NCI-H2029 treated with DMSO at 0.1 percent for 48 hours (cell line): ENCODE measurements around the gene HIVEP2.

Experiments
- DNase-seq: peaks from one replicate; lab custom pipeline; 2025; lab: John Stamatoyannopoulos, UW

HIVEP2 gene

DNA sequence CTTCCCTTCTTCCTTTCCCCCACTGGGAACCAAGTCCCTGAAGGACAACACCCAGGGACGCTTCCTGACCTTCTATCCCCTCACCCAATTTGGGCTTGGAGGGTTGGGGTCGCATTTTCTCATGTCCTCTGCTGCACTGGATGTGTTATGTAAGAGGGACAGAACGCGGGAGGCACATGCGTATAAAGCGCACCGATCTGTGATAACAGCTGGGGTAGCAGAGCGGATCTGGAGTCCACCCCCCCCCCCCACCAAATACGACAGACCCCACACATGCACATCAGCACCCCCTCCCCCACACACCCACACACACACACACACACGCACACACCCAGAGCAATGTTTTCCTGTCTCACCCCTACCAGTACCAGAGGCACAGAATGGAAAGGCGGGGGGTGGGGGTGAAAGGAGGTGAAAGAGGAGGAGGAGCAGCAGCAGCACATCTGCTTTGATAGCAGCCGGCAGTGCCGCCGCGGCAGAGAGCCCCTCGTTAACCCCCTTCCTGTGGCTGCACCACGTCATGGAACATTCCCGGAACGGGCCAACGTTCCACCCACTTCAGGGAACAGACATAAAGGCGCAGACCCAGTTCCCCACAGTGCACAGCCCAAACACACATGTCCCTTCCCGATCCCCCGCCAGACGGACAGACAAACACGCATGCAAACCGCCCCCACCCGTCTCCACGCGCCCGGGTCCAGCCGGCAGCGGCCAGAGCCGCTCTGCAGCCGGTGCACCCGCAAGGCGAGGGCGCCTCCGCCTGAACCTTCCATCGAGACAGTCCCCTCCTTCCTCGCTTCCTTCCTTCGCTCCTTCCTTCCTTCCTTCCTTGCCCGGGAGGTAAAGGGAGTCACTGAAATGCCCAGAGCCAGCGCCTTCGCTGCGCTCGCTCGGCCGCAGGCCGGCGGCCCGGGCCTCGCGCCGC is 590 bp downstream of the HIVEP2 start:
- no peak for DNase-seq

GRCh38 chr6:142943711-142944123 is 1.3 kb downstream of the HIVEP2 start:
- no peak for DNase-seq

DNA sequence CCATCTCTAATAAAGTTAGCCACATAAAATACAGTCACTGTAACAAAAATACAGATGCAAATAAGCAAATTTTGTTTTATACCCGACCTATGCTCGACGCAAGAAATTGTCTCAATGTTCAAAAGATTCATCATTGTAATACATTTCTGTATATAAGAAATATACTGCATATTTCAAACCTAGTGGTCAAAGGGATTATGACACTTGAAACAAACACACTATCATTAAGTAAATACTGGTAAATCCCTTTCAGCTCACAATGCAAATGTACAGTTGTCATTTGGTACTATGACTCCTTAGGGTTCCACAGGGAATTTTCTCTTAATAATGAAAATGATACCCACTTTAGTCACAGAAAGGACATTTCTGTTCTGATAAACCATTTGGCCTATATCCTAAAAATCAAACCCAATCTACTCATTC is 2.2 kb downstream of the HIVEP2 start:
- no peak for DNase-seq

- no peak for DNase-seq
These were observed 2.7 kb downstream of the HIVEP2 start for GRCh38 chr6:142942238-142942637.

DNA sequence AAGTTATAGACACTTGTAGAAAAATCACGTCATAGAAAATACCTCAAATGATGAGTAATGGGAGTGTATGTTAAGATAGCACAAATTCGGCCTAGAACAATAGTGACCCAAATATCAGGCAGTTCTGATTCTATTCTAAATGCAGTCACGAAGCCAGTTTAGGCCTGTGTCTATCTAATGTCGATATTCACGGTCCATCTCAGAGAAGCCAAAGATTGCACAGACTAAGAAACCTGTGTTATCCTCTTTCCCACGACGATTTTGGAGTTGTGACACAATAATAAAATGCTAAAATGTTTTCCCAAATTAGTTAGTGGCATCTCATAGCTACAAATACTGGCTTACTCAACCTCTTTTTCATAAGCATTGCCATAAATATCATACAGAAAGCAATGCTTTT is 4.0 kb downstream of the HIVEP2 start:
- DNase-seq: no peak

DNA sequence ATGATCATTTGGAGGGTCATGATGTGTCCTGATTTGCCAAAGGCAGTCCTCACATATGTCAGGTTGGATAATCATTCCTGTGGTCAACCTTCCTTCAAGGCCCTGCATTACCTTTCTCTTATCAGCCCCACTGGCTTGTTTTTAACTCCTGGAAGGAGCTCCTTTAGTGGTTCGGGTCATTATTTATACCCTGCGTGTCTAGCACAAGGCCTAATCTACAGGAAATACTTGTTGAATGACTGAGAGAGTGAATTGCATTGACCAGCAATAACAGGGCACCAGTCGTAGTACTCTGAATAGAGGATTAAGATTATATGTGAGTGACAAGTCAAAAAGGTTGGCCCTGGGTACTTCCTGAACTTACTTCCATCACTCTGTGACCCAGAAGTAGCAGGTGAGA is 4.5 kb downstream of the HIVEP2 start:
- DNase-seq: no peak

GRCh38 chr6:142938510-142938909 is 6.5 kb downstream of the HIVEP2 start:
- no peak for DNase-seq

GRCh38 chr6:142937986-142938385 is 7.0 kb downstream of the HIVEP2 start:
- no peak for DNase-seq

DNA sequence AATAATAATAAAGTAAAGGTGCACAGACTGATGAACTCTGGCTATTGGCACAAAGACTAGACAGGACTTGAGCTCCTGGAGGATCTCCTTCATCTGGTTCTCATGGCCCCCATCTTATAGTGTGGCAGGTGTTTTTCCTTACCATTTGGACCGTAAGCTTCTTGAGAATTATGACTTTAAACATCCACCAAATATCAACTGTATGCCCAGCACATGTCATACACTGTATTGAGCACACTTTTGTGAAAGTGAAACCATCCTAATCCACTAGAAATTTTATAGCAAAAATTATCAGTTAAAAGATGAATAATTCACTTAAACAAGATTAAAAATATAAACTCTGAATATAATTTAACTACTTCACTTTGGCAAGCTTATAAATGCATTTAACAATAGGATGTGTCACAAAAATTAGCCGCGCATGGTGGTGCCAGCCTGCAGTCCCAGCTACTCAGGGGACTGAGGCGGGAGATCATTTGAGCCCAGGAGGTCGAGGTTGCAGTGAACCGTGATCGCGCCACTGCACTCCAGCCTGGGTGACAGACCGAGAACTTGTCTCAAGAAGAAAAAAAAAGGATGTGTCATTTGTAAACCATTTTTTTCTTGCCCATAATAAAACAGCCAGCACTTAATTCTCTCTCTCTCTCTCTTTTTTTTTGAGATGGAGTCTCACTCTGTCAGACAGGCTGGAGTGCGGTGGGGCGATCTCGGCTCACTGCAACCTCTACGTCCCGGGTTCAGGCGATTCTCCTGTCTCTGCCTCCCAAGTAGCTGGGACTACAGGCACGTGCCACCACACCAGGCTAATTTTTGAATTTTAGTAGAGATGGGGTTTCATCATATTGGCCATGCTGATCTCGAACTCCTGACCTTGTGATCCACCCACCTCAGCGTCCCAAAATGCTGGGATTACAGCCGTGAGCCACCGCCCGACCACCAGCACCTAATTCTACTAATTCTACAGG is 9.1 kb downstream of the HIVEP2 start:
- DNase-seq: no peak

- no peak for DNase-seq
These were observed 10.4 kb downstream of the HIVEP2 start for GRCh38 chr6:142934599-142934998.

DNA sequence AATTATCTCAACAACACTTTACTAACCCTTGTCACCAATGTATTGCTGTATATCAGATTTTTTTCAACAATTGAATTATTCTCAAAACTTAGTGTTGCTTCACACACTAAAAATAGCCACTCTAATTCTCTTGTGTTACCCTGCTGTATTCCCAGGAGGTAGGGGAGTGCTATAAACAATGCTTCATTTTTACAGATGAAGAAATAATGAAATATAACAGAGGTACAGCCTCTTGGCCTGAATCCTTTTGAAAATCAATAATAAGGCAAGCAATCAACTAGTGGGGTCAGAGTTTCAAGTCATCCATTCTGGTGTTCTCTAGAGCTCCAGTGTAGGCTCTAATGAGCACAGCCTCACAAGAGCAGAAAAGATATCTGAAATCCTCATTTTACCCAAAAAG is 10.9 kb downstream of the HIVEP2 start:
- DNase-seq: no peak

GRCh38 chr6:142933701-142934100 is 11.3 kb downstream of the HIVEP2 start:
- no peak for DNase-seq

- no peak for DNase-seq
These were observed 12.1 kb downstream of the HIVEP2 start for GRCh38 chr6:142932889-142933288.

DNA sequence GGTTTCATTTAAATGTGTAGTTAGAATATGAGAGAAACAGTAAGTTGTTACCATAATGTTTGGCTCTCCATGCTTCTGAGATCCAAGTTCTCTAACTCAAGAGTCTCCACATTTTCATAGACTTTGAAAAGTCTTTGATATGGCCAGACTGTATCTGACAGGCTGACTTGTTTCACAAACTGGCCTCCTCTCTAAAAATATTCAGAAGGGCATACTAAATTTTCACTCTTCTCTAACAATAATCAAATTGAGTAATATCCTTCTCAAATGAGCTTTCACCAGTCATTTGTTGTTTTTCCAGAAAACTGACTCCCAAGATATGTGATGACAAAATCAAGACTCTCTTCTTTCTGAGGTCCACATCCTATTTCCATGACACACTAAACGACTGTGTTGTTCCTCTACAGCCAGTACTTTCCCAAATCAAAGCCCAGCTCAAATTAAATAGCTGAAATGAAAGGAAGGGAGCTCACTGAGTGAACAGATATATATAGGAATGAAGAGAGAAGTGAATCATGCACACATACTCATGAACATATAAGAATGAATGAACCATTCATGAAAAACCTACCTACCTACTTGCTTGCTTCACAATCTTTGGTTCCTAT is 15.1 kb downstream of the HIVEP2 start:
- DNase-seq: no peak

GRCh38 chr6:142927904-142928303 is 17.1 kb downstream of the HIVEP2 start:
- DNase-seq: no peak

DNA sequence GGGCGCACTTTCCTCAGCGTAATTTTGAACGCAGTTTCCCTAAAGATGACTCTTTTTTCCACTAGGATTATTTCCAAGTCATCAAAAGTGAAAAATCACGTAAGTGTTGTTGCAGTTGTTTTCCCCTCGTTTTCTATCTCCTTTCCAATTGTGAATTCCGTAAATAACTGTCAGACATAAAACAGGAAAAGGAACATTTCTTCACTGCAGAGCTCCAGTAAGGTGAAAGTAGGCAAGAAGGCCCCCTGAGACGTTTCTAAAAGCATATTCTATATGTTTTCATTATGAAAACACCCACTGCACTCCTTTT is 17.8 kb downstream of the HIVEP2 start:
- DNase-seq: no peak

- no peak for DNase-seq
These were observed 18.3 kb downstream of the HIVEP2 start for GRCh38 chr6:142926494-142927270.

GRCh38 chr6:142926177-142926493 is 18.8 kb downstream of the HIVEP2 start:
- no peak for DNase-seq

GRCh38 chr6:142925575-142926110 is 19.3 kb downstream of the HIVEP2 start:
- DNase-seq: no peak

GRCh38 chr6:142918339-142919042 is 26.5 kb downstream of the HIVEP2 start:
- DNase-seq: no peak

- no peak for DNase-seq
These were observed 28.1 kb downstream of the HIVEP2 start for GRCh38 chr6:142916881-142917280.
